ENCODE data around the gene DPP7. TPM values are rescaled to one million over a fixed set of nuclear protein-coding genes. Genes with fewer than 3 reads are reported as not detected.

Gene DPP7
- total RNA-seq, 4 donors from 2014 or later, result 91.8 to 132 (median 119) TPM

DNA sequence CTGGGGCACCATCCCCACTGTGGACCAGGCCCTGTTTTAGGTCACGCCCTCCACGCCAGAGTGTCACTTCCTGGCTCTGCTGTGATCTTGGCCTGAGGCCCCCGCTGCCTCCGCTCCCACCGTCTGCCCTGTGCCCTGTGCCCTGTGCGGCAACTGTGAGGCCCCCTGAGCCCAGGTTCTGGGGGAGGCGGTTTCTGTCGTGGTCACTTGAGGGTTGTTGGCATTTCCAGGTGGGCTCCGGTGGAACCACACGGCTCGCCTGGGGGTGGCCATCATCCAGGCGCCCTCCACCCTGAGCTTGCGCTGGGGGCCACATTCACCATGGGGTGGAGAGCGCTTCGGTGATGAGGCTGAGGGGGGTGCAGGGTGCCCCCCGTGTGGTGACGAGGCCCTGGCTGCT, 6.6 kb downstream of the DPP7 start:
- TF ChIP-seq, protein P1, sequence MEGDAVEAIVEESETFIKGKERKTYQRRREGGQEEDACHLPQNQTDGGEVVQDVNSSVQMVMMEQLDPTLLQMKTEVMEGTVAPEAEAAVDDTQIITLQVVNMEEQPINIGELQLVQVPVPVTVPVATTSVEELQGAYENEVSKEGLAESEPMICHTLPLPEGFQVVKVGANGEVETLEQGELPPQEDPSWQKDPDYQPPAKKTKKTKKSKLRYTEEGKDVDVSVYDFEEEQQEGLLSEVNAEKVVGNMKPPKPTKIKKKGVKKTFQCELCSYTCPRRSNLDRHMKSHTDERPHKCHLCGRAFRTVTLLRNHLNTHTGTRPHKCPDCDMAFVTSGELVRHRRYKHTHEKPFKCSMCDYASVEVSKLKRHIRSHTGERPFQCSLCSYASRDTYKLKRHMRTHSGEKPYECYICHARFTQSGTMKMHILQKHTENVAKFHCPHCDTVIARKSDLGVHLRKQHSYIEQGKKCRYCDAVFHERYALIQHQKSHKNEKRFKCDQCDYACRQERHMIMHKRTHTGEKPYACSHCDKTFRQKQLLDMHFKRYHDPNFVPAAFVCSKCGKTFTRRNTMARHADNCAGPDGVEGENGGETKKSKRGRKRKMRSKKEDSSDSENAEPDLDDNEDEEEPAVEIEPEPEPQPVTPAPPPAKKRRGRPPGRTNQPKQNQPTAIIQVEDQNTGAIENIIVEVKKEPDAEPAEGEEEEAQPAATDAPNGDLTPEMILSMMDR (IDR thresholded peaks at IDR 0.05), result no peak
- DNase-seq (ENCODE audit: low spot score) (no peak), ATAC-seq (ENCODE audit: low FRiP score) (no peak)

GRCh38 chr9:137107312-137107921, 7.1 kb downstream of the DPP7 start:
- DNase-seq (ENCODE audit: low spot score) (no peak), ATAC-seq (ENCODE audit: low FRiP score) (no peak)
- TF ChIP-seq, protein P1 (IDR thresholded peaks at IDR 0.05), result no peak

DNA sequence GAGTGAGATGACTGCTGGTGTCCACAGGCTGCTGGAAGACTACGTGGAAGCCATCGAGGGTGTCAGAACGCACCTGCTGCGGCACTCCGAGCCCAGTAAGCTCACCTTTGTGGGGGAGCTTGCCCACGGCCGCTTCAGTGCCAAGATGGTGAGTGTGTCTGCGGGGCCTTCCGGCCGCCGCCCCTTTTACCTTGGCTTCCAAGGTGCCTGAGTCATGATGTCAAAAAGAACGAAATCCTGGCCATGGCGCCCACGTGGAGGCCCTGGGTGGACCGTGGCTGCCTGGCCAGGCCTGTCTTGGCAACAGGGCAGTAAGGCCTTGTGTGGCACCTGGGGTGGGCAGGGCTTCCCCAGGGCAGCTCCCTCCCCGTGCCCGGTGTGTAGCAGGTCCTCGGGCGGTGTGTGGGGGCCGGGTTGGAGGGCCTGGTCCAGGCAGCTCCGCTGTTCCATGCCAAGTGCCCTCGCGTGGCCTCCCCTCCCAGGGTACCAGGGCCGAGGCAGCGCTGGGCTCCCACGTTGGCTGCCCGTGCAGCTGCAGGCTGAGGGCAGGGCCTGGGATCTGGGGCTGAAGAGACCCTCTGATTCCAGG, 7.8 kb downstream of the DPP7 start:
- TF ChIP-seq, protein P1 (IDR thresholded peaks at IDR 0.05), result no peak

GRCh38 chr9:137105814-137106661, 8.5 kb downstream of the DPP7 start:
- TF ChIP-seq, protein P1 (IDR thresholded peaks at IDR 0.05), result no peak
- no peak for DNase-seq (ENCODE audit: low spot score)

More for the DNA sequence above, 7.8 kb downstream of the DPP7 start:
- no peak for DNase-seq (ENCODE audit: low spot score)
- ATAC-seq (ENCODE audit: low FRiP score), result no peak

GRCh38 chr9:137103206-137103999, 11.1 kb downstream of the DPP7 start:
- ATAC-seq (ENCODE audit: low FRiP score) (no peak), DNase-seq (ENCODE audit: low spot score) (no peak)
- TF ChIP-seq, protein P1 (IDR thresholded peaks at IDR 0.05), result no peak

More at GRCh38 chr9:137105814-137106661, 8.5 kb downstream of the DPP7 start:
- no peak for ATAC-seq (ENCODE audit: low FRiP score)

- DNase-seq (ENCODE audit: low spot score) (no peak), ATAC-seq (ENCODE audit: low FRiP score) (no peak)
- TF ChIP-seq, protein P1 (IDR thresholded peaks at IDR 0.05), result no peak
Measured at GRCh38 chr9:137099231-137099630, 15.3 kb downstream of the DPP7 start.
